Mesenchymal stem cell (in vitro differentiated cells and primary cell): ENCODE results near the gene TRIM2.
A peak's percentile ranks its signal among the peaks of the same experiment; 100 is the strongest.

Experiments
- DNase-seq: peaks from one replicate; pipeline ENCODE4 v3.0.0-alpha.2; 2013
- H2AFZ ChIP-seq: one replicate; pipeline ENCODE4 v1.6.1; 2013; ENCODE audit warnings: low read depth, mild to moderate bottlenecking, control low read depth, inconsistent platforms, low read length, moderate library complexity
- H2AK5ac ChIP-seq: 2 replicates; pipeline ENCODE4 v1.6.1; 2013; ENCODE audit warnings: low read length, moderate library complexity, mild to moderate bottlenecking, inconsistent platforms; ENCODE audit not compliant: severe bottlenecking
- H2BK120ac ChIP-seq: one replicate; pipeline ENCODE4 v1.6.1; 2013; ENCODE audit warnings: low read depth, mild to moderate bottlenecking, inconsistent platforms, low read length, moderate library complexity
- H2BK12ac ChIP-seq, 2 experiments: one replicate each; pipeline ENCODE4 v1.6.1; 2013; ENCODE audit warnings: inconsistent platforms in 2 of 2, low read length in 2 of 2, mild to moderate bottlenecking in 2 of 2, moderate library complexity in 2 of 2, control low read depth in 1 of 2
- H2BK15ac ChIP-seq: one replicate; pipeline ENCODE4 v1.6.1; 2013; ENCODE audit warnings: mild to moderate bottlenecking, low read depth, inconsistent platforms; ENCODE audit not compliant: poor library complexity, severe bottlenecking
- H2BK5ac ChIP-seq: 2 replicates; pipeline ENCODE4 v1.6.1; 2013; ENCODE audit warnings: low read depth, mild to moderate bottlenecking, low read length, control low read depth, inconsistent platforms; ENCODE audit not compliant: poor library complexity, severe bottlenecking
- H3K14ac ChIP-seq, 2 experiments: one replicate each; pipeline ENCODE4 v1.6.1; 2013; ENCODE audit warnings: inconsistent platforms in 2 of 2, low read length in 2 of 2, control low read depth in 1 of 2, mild to moderate bottlenecking in 1 of 2, moderate library complexity in 1 of 2
- H3K18ac ChIP-seq, 2 experiments: one replicate each; pipeline ENCODE4 v1.6.1; 2013; ENCODE audit warnings: inconsistent platforms in 2 of 2, low read length in 2 of 2, control low read depth in 1 of 2, low read depth in 1 of 2, mild to moderate bottlenecking in 1 of 2
- H3K23ac ChIP-seq, 2 experiments: one replicate each; pipeline ENCODE4 v1.6.1; 2013; ENCODE audit warnings: inconsistent platforms in 2 of 2, low read length in 2 of 2, mild to moderate bottlenecking in 2 of 2, moderate library complexity in 2 of 2, control low read depth in 1 of 2
- H3K27ac ChIP-seq: 2 replicates; pipeline ENCODE4 v1.5.1; 2013; ENCODE audit warnings: mild to moderate bottlenecking, moderate library complexity, low read length, control low read depth, inconsistent platforms; ENCODE audit not compliant: poor library complexity, severe bottlenecking
- H3K27me3 ChIP-seq, 2 experiments: 2 replicates each; pipeline versions ENCODE4 v1.6.1 to v1.7.0; 2013; ENCODE audit warnings: low read length in 2 of 2, mild to moderate bottlenecking in 2 of 2, moderate library complexity in 2 of 2, control low read depth in 1 of 2, inconsistent platforms in 1 of 2; ENCODE audit not compliant: control insufficient read depth in 1 of 2, insufficient read depth in 1 of 2
- H3K36me3 ChIP-seq, 2 experiments: 2 replicates each; pipeline versions ENCODE4 v1.6.1 to v1.7.0; 2013; ENCODE audit warnings: low read length in 2 of 2, control low read depth in 1 of 2, inconsistent platforms in 1 of 2, low read depth in 1 of 2, mild to moderate bottlenecking in 1 of 2; ENCODE audit not compliant: insufficient read depth in 2 of 2, control insufficient read depth in 1 of 2
- H3K4ac ChIP-seq, 2 experiments: one replicate each; pipeline ENCODE4 v1.6.1; 2013; ENCODE audit warnings: inconsistent platforms in 2 of 2, low read length in 2 of 2, mild to moderate bottlenecking in 2 of 2, moderate library complexity in 2 of 2, control low read depth in 1 of 2, low read depth in 1 of 2
- H3K4me1 ChIP-seq: 2 replicates; pipeline ENCODE4 v1.6.1; 2013; ENCODE audit warnings: low read depth, low read length, control low read depth; ENCODE audit not compliant: control insufficient read depth, insufficient read depth
- H3K4me2 ChIP-seq: 2 replicates; pipeline ENCODE4 v1.6.1; 2013; ENCODE audit warnings: low read length, mild to moderate bottlenecking, inconsistent platforms; ENCODE audit not compliant: poor library complexity, severe bottlenecking
- H3K4me3 ChIP-seq, 2 experiments: 2 replicates each; pipeline versions ENCODE4 v1.5.1 to v1.7.0; 2013; ENCODE audit warnings: low read length in 2 of 2, mild to moderate bottlenecking in 2 of 2, control low read depth in 1 of 2, low read depth in 1 of 2; ENCODE audit not compliant: insufficient read depth in 1 of 2
- H3K79me1 ChIP-seq: replicated peaks from 2 replicates; pipeline ENCODE4 v1.6.1; 2013; ENCODE audit warnings: mild to moderate bottlenecking, control low read depth, low read length, inconsistent platforms; ENCODE audit not compliant: poor library complexity, severe bottlenecking
- H3K9ac ChIP-seq: 2 replicates; pipeline ENCODE4 v1.7.0; 2013; ENCODE audit warnings: mild to moderate bottlenecking, low read length, moderate library complexity
- H3K9me3 ChIP-seq: 2 replicates; pipeline ENCODE4 v1.7.0; 2013; ENCODE audit warnings: mild to moderate bottlenecking, low read length; ENCODE audit not compliant: control insufficient read depth
- H4K8ac ChIP-seq: one replicate; pipeline ENCODE4 v1.6.1; 2013; ENCODE audit warnings: inconsistent platforms, mild to moderate bottlenecking, low read length, moderate library complexity
- H4K91ac ChIP-seq: one replicate; pipeline ENCODE4 v1.6.1; 2013; ENCODE audit warnings: mild to moderate bottlenecking, low read length, inconsistent platforms
- WGBS: methylation state at CpG from one replicate; pipeline ENCODE4 v1.1.7; 2013; ENCODE audit warnings: mixed read lengths; 5-methylcytosine and 5-hydroxymethylcytosine counted together

TRIM2 gene

DNA sequence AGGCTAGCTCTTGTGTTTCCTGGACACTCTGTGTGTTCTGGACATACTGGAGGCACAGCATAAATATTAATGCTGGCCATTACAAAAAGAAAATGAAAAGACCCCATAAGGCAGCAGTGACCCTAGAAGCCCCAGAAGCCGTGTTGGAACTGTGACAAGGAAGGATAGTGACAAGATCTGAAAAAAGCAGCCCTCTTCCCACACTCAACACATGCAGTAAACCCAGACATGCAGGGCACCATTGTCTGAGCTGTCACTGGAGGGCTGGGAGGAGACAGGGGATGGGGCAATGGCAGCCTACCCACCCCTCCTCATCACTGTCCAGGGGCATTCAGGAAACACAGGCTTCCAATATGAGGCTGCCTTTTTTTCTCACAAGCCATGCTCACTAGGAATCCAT is 6.5 kb downstream of the TRIM2 start:
- Histone ChIP-seq H3K4me1 (peaks cover 6% of the 10 kb centered on the region), H3K18ac (no peak overlapping the region), H3K4ac (peak overlapping the region in 1 of 2 experiments; percentile 2), H2AFZ (no peak overlapping the region), H3K9me3 (no peaks in the 10 kb centered on the region), H2AK5ac (no peak overlapping the region), H2BK120ac (no peak overlapping the region), H2BK15ac (no peak overlapping the region), H3K14ac (no peak overlapping the region), H3K79me1 (peaks cover 24% of the 10 kb centered on the region), H2BK5ac (no peak overlapping the region), H3K36me3 (peaks cover 0 to 4% of the 10 kb centered on the region in 2 experiments), H4K8ac (peak overlapping the region; percentile 27), H3K27me3 (peaks cover 0 to 59% of the 10 kb centered on the region in 2 experiments), H3K9ac (no peak overlapping the region), H3K4me2 (no peak overlapping the region), H3K27ac (no peak overlapping the region), H3K23ac (no peak overlapping the region), H3K4me3 (no peak overlapping the region), H4K91ac (no peak overlapping the region), H2BK12ac (no peak overlapping the region)
- no CpG with 5 or more reads among the region's 1 CpG for WGBS
- DNase-seq: no peak

DNA sequence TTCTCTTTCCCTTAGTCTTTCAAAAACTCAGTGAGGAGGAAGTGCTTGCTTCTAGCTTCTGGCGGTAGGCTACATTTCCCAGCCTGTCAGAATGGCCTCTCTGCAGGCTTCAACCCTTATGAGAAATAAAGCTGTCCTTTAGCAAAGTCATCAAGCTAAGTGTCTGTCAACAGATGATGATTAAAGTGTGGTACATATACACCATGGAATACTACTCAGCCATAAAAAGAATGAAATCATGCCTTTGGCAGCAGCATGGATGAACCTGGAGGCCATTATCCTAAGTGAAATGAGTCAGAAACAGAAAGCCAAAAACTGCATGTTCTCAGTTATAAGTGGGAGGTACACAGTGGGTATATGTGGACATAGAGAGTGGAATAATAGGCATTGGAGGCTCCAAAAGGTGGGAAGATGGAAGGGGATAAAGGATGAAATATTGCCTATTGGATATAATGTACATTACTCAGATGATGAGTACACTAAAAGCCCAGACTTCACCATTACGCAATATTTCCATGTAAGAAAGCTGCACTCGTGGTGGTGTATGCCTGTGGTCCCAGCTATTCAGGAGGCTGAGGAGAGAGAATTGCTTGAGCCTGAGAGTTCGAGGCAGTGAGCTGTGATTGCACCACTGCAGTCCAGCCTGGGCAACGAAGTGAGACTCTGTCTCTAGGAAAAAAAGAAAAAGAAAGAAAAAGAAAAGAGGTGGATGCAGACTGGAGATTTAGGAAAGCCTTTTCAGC is 7.9 kb downstream of the TRIM2 start:
- no peak overlapping the region for H3K4ac ChIP-seq
- DNase-seq: peak; percentile 85
- WGBS: 72% methylated on average over 5 of the region's 5 CpGs
- no peak overlapping the region for H3K23ac ChIP-seq
- no peak overlapping the region for H2BK15ac ChIP-seq
- H3K14ac ChIP-seq: no peak overlapping the region
- H2BK12ac ChIP-seq: no peak overlapping the region
- H2BK120ac ChIP-seq: no peak overlapping the region
- no peaks in the 10 kb centered on the region for H3K4me1 ChIP-seq
- no peak overlapping the region for H2AFZ ChIP-seq
- H3K9ac ChIP-seq: peak overlapping the region; percentile 28
- H3K79me1 ChIP-seq: peaks cover 21% of the 10 kb centered on the region
- H4K8ac ChIP-seq: no peak overlapping the region
- peaks cover 0 to 4% of the 10 kb centered on the region in 2 experiments for H3K36me3 ChIP-seq
- H2AK5ac ChIP-seq: no peak overlapping the region
- H4K91ac ChIP-seq: no peak overlapping the region
- H3K4me3 ChIP-seq: peak overlapping the region in 1 of 2 experiments; percentile 9
- H3K18ac ChIP-seq: no peak overlapping the region
- no peak overlapping the region for H3K27ac ChIP-seq
- H3K9me3 ChIP-seq: no peaks in the 10 kb centered on the region
- peaks cover 0 to 45% of the 10 kb centered on the region in 2 experiments for H3K27me3 ChIP-seq
- no peak overlapping the region for H3K4me2 ChIP-seq
- no peak overlapping the region for H2BK5ac ChIP-seq

DNA sequence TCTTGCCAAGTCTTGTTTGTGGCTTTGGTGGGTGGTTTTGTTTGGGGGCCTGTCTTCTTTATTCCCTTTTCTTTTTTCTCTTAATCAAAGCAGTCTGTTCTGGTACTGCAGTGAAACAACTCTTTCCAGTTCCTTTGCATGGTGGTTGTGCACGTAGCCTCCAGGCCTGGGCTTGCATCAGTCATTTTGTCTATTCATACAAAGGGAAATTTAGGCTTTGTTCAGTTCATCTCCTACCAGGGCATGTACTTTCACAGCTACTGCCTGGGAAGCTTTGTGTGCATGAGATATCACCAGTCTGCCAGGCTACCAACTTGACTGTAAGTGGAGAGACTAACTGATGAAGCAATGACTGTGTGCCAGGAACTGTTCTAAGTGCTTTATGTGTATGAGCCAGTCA is 8.5 kb downstream of the TRIM2 start:
- Histone ChIP-seq H3K4me1 (no peaks in the 10 kb centered on the region), H3K27me3 (peaks cover 0 to 39% of the 10 kb centered on the region in 2 experiments), H2BK5ac (no peak overlapping the region), H4K91ac (no peak overlapping the region), H2AFZ (no peak overlapping the region), H3K14ac (no peak overlapping the region), H3K79me1 (peaks cover 21% of the 10 kb centered on the region), H4K8ac (no peak overlapping the region), H2BK120ac (no peak overlapping the region), H2BK12ac (no peak overlapping the region), H3K18ac (no peak overlapping the region), H3K4ac (no peak overlapping the region), H3K9ac (peak overlapping the region; percentile 28), H2AK5ac (no peak overlapping the region), H3K23ac (no peak overlapping the region), H3K4me3 (peak overlapping the region in 1 of 2 experiments; percentile 9), H3K27ac (no peak overlapping the region), H3K4me2 (no peak overlapping the region), H3K36me3 (peaks cover 0 to 4% of the 10 kb centered on the region in 2 experiments), H3K9me3 (no peaks in the 10 kb centered on the region), H2BK15ac (no peak overlapping the region)
- no peak for DNase-seq
- WGBS: 72% methylated on average over 1 of the region's 1 CpG

DNA sequence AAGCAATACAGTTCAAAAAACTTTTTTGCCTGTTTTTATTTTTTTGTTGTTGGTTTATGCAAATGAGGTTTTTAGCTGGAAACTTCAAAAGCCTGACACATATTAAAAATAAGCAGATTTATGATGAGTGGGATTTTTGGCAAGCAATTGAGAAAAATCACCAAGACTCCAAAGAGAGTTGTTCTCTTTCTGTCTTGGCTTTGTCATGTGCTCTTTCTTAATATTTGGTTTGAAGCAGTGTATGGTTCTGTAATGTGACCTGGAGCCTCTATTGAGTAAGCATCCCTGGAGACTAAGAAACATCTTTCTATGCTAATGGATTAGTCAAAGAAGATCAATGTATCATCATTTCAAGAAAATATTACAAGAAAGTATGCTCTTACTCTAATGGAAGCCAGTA is 11.7 kb downstream of the TRIM2 start:
- H2BK12ac ChIP-seq: no peak overlapping the region
- no peaks in the 10 kb centered on the region for H3K4me1 ChIP-seq
- H3K14ac ChIP-seq: no peak overlapping the region
- H2AK5ac ChIP-seq: no peak overlapping the region
- H3K27me3 ChIP-seq: peaks cover 0 to 17% of the 10 kb centered on the region in 2 experiments
- H3K79me1 ChIP-seq: peaks cover 14% of the 10 kb centered on the region
- H3K4ac ChIP-seq: no peak overlapping the region
- no peak overlapping the region for H3K18ac ChIP-seq
- H3K23ac ChIP-seq: no peak overlapping the region
- no peak overlapping the region for H2BK15ac ChIP-seq
- no peak overlapping the region for H2BK120ac ChIP-seq
- no peak overlapping the region for H2AFZ ChIP-seq
- H3K27ac ChIP-seq: no peak overlapping the region
- H3K4me2 ChIP-seq: no peak overlapping the region
- no peak for DNase-seq
- H3K4me3 ChIP-seq: no peak overlapping the region
- H2BK5ac ChIP-seq: no peak overlapping the region
- H4K91ac ChIP-seq: no peak overlapping the region
- H3K9me3 ChIP-seq: no peaks in the 10 kb centered on the region
- H3K9ac ChIP-seq: no peak overlapping the region
- peaks cover 0 to 2% of the 10 kb centered on the region in 2 experiments for H3K36me3 ChIP-seq
- no peak overlapping the region for H4K8ac ChIP-seq
